ENCODE measurements around the gene NTRK3. TPM values are rescaled to one million over a fixed set of nuclear protein-coding genes. Genes with fewer than 3 reads are reported as not detected.

The NTRK3 gene
- total RNA-seq, 1 donor from 2014 or later = not detected

DNA sequence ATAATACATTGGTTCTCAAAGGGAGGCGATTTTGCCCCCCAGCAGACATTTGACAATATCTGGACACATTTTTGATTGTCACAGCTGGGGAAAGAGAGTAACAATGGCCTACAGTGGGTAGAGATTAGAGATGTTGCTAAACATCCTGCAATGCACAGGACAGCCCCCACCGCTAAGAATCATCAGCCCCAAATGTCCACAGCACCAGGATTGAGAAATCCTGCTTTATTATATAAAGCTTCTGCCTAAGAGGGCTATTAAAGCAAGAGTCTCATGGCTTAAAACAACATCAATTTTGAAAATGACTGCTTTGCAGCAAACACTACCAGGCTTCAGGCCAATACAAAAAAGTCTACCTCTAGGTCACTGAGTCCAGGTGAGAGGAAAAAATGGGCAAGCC, 68.2 kb downstream of the NTRK3 start:
- ATAC-seq (ENCODE audit: low read depth) (no peak), DNase-seq (no peak)
- H3K4me1 Mint-ChIP-seq = no peaks in the 10 kb centered on the region
- H3K4me3 Mint-ChIP-seq = no peak overlapping the region
- H3K36me3 Mint-ChIP-seq (ENCODE audit: low read depth) = no peaks in the 10 kb centered on the region
- H3K27ac Mint-ChIP-seq = no peak overlapping the region
- ChIA-PET POLR2A (no interaction called here), CTCF (no interaction called here)
- H3K9me3 Mint-ChIP-seq = no peaks in the 10 kb centered on the region
- intact Hi-C loops (cut with micrococcal nuclease) = no loop called here
- H3K27me3 Mint-ChIP-seq = peaks cover 1% of the 10 kb centered on the region
- TF ChIP-seq, protein P1, sequence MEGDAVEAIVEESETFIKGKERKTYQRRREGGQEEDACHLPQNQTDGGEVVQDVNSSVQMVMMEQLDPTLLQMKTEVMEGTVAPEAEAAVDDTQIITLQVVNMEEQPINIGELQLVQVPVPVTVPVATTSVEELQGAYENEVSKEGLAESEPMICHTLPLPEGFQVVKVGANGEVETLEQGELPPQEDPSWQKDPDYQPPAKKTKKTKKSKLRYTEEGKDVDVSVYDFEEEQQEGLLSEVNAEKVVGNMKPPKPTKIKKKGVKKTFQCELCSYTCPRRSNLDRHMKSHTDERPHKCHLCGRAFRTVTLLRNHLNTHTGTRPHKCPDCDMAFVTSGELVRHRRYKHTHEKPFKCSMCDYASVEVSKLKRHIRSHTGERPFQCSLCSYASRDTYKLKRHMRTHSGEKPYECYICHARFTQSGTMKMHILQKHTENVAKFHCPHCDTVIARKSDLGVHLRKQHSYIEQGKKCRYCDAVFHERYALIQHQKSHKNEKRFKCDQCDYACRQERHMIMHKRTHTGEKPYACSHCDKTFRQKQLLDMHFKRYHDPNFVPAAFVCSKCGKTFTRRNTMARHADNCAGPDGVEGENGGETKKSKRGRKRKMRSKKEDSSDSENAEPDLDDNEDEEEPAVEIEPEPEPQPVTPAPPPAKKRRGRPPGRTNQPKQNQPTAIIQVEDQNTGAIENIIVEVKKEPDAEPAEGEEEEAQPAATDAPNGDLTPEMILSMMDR (IDR thresholded peaks at IDR 0.05) = no peak

DNA sequence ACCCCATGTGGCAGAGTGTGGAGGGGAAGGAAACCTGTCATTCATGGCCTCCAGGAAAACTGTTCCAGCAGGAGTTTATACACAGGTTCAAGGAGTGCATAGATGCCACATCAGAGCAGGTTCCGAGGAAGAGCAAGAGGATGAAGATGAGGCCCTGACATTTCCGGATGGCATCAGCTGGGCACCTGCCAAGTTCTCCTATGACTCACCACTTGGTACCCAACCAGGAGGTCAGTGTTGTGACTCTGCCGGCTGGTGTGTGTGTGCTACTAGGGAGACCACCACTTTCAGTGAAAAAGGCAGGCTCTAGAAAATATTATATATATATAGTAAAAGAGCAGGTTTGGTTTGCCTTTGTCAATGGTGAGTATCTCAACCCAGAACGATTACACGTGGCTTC, 69.3 kb downstream of the NTRK3 start:
- no peak for ATAC-seq (ENCODE audit: low read depth)
- Mint-ChIP-seq H3K36me3 (ENCODE audit: low read depth) (no peaks in the 10 kb centered on the region), H3K4me1 (no peaks in the 10 kb centered on the region), H3K27me3 (peaks cover 1% of the 10 kb centered on the region), H3K27ac (no peak overlapping the region), H3K4me3 (no peak overlapping the region), H3K9me3 (no peaks in the 10 kb centered on the region)
- intact Hi-C loops (cut with micrococcal nuclease) = no loop called here
- DNase-seq = no peak
- ChIA-PET POLR2A (no interaction called here), CTCF (no interaction called here)
- TF ChIP-seq, protein P1 (IDR thresholded peaks at IDR 0.05) = no peak

GRCh38 chr15:88185584-88185983, 71.0 kb downstream of the NTRK3 start:
- DNase-seq = no peak
- no peak for ATAC-seq (ENCODE audit: low read depth)
- H3K4me1 Mint-ChIP-seq = no peaks in the 10 kb centered on the region
- POLR2A ChIA-PET = no interaction called here
- H3K27ac Mint-ChIP-seq = no peak overlapping the region
- TF ChIP-seq, protein P1 (IDR thresholded peaks at IDR 0.05) = no peak
- no peak overlapping the region for H3K4me3 Mint-ChIP-seq
- intact Hi-C loops (cut with micrococcal nuclease) = no loop called here
- H3K36me3 Mint-ChIP-seq (ENCODE audit: low read depth) = no peaks in the 10 kb centered on the region
- no peaks in the 10 kb centered on the region for H3K9me3 Mint-ChIP-seq
- H3K27me3 Mint-ChIP-seq = peaks cover 1% of the 10 kb centered on the region
- CTCF ChIA-PET = no interaction called here

DNA sequence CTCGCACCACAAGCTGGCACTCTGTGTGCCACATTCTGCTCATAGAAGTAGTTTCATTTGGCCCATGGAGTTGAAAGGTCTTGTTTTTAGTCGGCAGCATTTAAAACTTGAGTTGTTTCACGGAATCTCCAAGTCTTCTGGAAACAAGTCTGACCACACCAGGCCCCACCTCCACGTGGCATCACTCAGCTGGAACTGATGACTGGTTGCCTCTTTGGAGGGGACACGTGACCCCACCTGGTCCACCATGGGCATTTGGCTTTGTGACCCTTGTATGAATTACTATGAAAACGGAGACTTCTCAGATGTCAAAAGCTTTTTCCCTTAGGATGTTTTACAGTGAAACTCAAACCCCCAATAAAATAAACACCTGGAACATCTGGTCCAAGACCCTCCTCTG, 74.9 kb downstream of the NTRK3 start:
- no peak overlapping the region for H3K4me3 Mint-ChIP-seq
- peaks cover 19% of the 10 kb centered on the region for H3K4me1 Mint-ChIP-seq

GRCh38 chr15:88179562-88179961, 77.0 kb downstream of the NTRK3 start:
- TF ChIP-seq, protein P1 (IDR thresholded peaks at IDR 0.05) = no peak
- peaks cover 19% of the 10 kb centered on the region for H3K4me1 Mint-ChIP-seq
- intact Hi-C loops (cut with micrococcal nuclease) = no loop called here
- ATAC-seq (ENCODE audit: low read depth) (peak; percentile 67), DNase-seq (no peak)
- H3K4me3 Mint-ChIP-seq = no peak overlapping the region
- no peaks in the 10 kb centered on the region for H3K36me3 Mint-ChIP-seq (ENCODE audit: low read depth)
- H3K9me3 Mint-ChIP-seq = no peaks in the 10 kb centered on the region
- POLR2A ChIA-PET = no interaction called here
- no peak overlapping the region for H3K27ac Mint-ChIP-seq
- CTCF ChIA-PET = no interaction called here
- H3K27me3 Mint-ChIP-seq = no peaks in the 10 kb centered on the region

More for the DNA sequence above, 74.9 kb downstream of the NTRK3 start:
- TF ChIP-seq, protein P1 (IDR thresholded peaks at IDR 0.05) = no peak
- no peak overlapping the region for H3K27ac Mint-ChIP-seq
- H3K9me3 Mint-ChIP-seq = no peaks in the 10 kb centered on the region
- no peaks in the 10 kb centered on the region for H3K36me3 Mint-ChIP-seq (ENCODE audit: low read depth)
- ATAC-seq (ENCODE audit: low read depth) = no peak
- DNase-seq = no peak
- ChIA-PET CTCF (no interaction called here), POLR2A (no interaction called here)
- intact Hi-C loops (cut with micrococcal nuclease) = no loop called here
- no peaks in the 10 kb centered on the region for H3K27me3 Mint-ChIP-seq

Data from activated B cell treated with CpG ODN at 0.5 μM for 24 hours (primary cell).